ENCODE results near the gene COL4A6. TPM values are rescaled to one million over a fixed set of nuclear protein-coding genes. Genes with fewer than 3 reads are reported as not detected.

Gene COL4A6
- total and polyA plus RNA-seq, 2 donors (not counting 3 experiments of a cell fraction or from before 2014, with no cell fraction given), result 0.49 to 0.62 TPM

DNA sequence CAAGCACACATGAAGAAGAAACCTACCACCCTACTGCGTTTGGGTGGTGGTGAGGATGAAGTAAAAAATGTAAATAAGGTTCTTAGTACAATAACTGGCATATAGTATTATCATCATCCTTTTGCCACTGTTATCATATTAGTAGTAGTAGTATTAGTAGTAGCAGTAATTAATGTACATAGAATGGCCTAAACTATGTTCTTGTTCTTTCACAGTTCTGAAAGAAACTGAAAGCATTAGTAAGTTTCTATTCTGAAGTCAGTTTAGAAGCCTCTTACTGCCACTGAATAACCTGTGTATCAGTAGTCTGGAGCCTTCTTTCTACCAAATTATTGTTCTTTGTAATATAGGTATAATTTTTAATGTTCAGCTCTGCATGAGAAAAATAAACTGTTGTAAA, 21.0 kb downstream of the COL4A6 start:
- dilution Hi-C loops (cut with MboI; ENCODE audit: extremely low pct_ligation_motif_present, low sequenced_read_pairs) (no loop called here), intact Hi-C loops (cut with micrococcal nuclease) (no loop called here)
- POLR2A ChIA-PET, result no interaction called here
- Histone ChIP-seq H3K27me3 (ENCODE audit: control insufficient read depth in 2 of 2, insufficient read depth in 2 of 2, low read length in 2 of 2) (no peaks in the 10 kb centered on the region), H3K4me3 (replicated peaks in 1 of 3; ENCODE audit: insufficient read depth in 1 of 3, low read depth in 1 of 3, low read length in 3 of 3) (no peak overlapping the region), H3K9ac (replicated peaks; ENCODE audit: extremely low read depth, insufficient read depth, low read length) (no peak overlapping the region), H3K9me3 (replicated peaks; ENCODE audit: control insufficient read depth, insufficient read depth, low read length) (no peaks in the 10 kb centered on the region), H3K4me1 (ENCODE audit: control insufficient read depth, extremely low read depth, insufficient read depth, low read length) (peaks cover 5% of the 10 kb centered on the region), H4K20me1 (replicated peaks; ENCODE audit: control insufficient read depth, extremely low read depth, insufficient read depth, low read length) (no peaks in the 10 kb centered on the region), H3K79me2 (ENCODE audit: control insufficient read depth, insufficient read depth, low read length) (no peaks in the 10 kb centered on the region), H2AFZ (ENCODE audit: low read depth, low read length) (no peak overlapping the region), H3K4me2 (ENCODE audit: insufficient read depth, low read length) (no peak overlapping the region), H3K36me3 (ENCODE audit: control insufficient read depth in 2 of 2, extremely low read depth in 1 of 2, insufficient read depth in 2 of 2, low read length in 2 of 2) (no peaks in the 10 kb centered on the region), H3K9me1 (replicated peaks; ENCODE audit: control insufficient read depth, extremely low read depth, insufficient read depth, low read length) (no peaks in the 10 kb centered on the region), H3K27ac (ENCODE audit: insufficient read depth, low read depth, low read length) (no peak overlapping the region)
- DNase-seq (ENCODE audit: low read depth, low spot score), result no peak
- CTCF ChIA-PET, result no interaction called here
- no peak for TF ChIP-seq POLR2A (IDR thresholded peaks at IDR 0.05; ENCODE audit: low read depth, low read length)
- no peak for TF ChIP-seq GATA2 (IDR thresholded peaks at IDR 0.05; ENCODE audit: insufficient read depth, insufficient read length, low read depth, low read length)
- TF ChIP-seq, protein P1, sequence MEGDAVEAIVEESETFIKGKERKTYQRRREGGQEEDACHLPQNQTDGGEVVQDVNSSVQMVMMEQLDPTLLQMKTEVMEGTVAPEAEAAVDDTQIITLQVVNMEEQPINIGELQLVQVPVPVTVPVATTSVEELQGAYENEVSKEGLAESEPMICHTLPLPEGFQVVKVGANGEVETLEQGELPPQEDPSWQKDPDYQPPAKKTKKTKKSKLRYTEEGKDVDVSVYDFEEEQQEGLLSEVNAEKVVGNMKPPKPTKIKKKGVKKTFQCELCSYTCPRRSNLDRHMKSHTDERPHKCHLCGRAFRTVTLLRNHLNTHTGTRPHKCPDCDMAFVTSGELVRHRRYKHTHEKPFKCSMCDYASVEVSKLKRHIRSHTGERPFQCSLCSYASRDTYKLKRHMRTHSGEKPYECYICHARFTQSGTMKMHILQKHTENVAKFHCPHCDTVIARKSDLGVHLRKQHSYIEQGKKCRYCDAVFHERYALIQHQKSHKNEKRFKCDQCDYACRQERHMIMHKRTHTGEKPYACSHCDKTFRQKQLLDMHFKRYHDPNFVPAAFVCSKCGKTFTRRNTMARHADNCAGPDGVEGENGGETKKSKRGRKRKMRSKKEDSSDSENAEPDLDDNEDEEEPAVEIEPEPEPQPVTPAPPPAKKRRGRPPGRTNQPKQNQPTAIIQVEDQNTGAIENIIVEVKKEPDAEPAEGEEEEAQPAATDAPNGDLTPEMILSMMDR (IDR thresholded peaks at IDR 0.05; ENCODE audit: extremely low read depth in 1 of 2, insufficient read depth in 1 of 2, low read depth in 1 of 2, low read length in 2 of 2), result no peak
- TF ChIP-seq, protein P2, sequence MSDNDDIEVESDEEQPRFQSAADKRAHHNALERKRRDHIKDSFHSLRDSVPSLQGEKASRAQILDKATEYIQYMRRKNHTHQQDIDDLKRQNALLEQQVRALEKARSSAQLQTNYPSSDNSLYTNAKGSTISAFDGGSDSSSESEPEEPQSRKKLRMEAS (IDR thresholded peaks at IDR 0.05; ENCODE audit: insufficient read depth, insufficient read length), result no peak
- TF ChIP-seq POLR2AphosphoS5 (IDR thresholded peaks at IDR 0.05; ENCODE audit: insufficient read depth, low read depth, low read length), result no peak
- no peak for TF ChIP-seq JUN (IDR thresholded peaks at IDR 0.05; ENCODE audit: borderline replicate concordance, insufficient read depth, insufficient read length, low read depth)
- TF ChIP-seq MYC (IDR thresholded peaks at IDR 0.05; ENCODE audit: low read depth, low read length), result no peak
- TF ChIP-seq EZH2 (IDR thresholded peaks at IDR 0.05; ENCODE audit: borderline replicate concordance, low read depth, low read length, severe bottlenecking), result no peak
- no peak for TF ChIP-seq FOS (IDR thresholded peaks at IDR 0.05; ENCODE audit: borderline replicate concordance, insufficient read depth, low read length)
- no peak for FAIRE-seq
- BruUV-seq (replicated peaks), result no TSS peak

All from endothelial cell of umbilical vein (primary cell).